H9 (cell line): ENCODE data around the gene GPR87. TPM values are rescaled to one million over a fixed set of nuclear protein-coding genes. Genes with fewer than 3 reads are reported as not detected.

Experiments used
- DNase-seq: peaks from one replicate; pipeline ENCODE4 v3.0.0-alpha.2; 2017
- H2AFZ ChIP-seq: one replicate; pipeline ENCODE4 v1.6.1; 2013; ENCODE audit warnings: mild to moderate bottlenecking, low read length, control low read depth, moderate library complexity
- H2AK5ac ChIP-seq: 2 replicates; pipeline ENCODE4 v1.6.1; 2013; ENCODE audit warnings: low read length, control low read depth, mixed read lengths; ENCODE audit not compliant: insufficient read length
- H2BK120ac ChIP-seq: one replicate; pipeline ENCODE4 v1.6.1; 2013; ENCODE audit warnings: low read depth, mild to moderate bottlenecking, low read length, control low read depth, inconsistent platforms; ENCODE audit not compliant: poor library complexity, severe bottlenecking
- H2BK12ac ChIP-seq: 2 replicates; pipeline ENCODE4 v1.6.1; 2013; ENCODE audit warnings: low read length, control low read depth, mixed read lengths, low read depth; ENCODE audit not compliant: insufficient read length
- H2BK15ac ChIP-seq: 2 replicates; pipeline ENCODE4 v1.6.1; 2013; ENCODE audit warnings: low read depth, low read length, control low read depth
- H2BK20ac ChIP-seq: one replicate; pipeline ENCODE4 v1.6.1; 2013; ENCODE audit warnings: low read depth, mild to moderate bottlenecking, low read length, control low read depth, inconsistent platforms; ENCODE audit not compliant: poor library complexity, severe bottlenecking
- H2BK5ac ChIP-seq: 2 replicates; pipeline ENCODE4 v1.6.1; 2013; ENCODE audit warnings: low read length, control low read depth, mixed read lengths; ENCODE audit not compliant: insufficient read length
- H3K14ac ChIP-seq: 2 replicates; pipeline ENCODE4 v1.6.1; 2013; ENCODE audit warnings: low read length, control low read depth; ENCODE audit not compliant: insufficient read depth
- H3K18ac ChIP-seq: 2 replicates; pipeline ENCODE4 v1.6.1; 2013; ENCODE audit warnings: low read depth, mild to moderate bottlenecking, mixed read lengths, low read length, control low read depth; ENCODE audit not compliant: insufficient read length
- H3K23ac ChIP-seq: 2 replicates; pipeline ENCODE4 v1.6.1; 2013; ENCODE audit warnings: low read length, control low read depth, mixed read lengths, low read depth; ENCODE audit not compliant: insufficient read length
- H3K23me2 ChIP-seq: 2 replicates; pipeline ENCODE4 v1.6.1; 2013; ENCODE audit warnings: low read depth, mild to moderate bottlenecking, mixed read lengths, low read length, control low read depth; ENCODE audit not compliant: insufficient read length, poor library complexity, severe bottlenecking
- H3K27ac ChIP-seq: 2 replicates; pipeline ENCODE4 v1.5.1; 2013; ENCODE audit warnings: low read length, control low read depth, mixed read lengths, low read depth; ENCODE audit not compliant: insufficient read length
- H3K27me3 ChIP-seq: 2 replicates; pipeline ENCODE4 v1.6.1; 2013; ENCODE audit warnings: low read length, control low read depth, inconsistent platforms; ENCODE audit not compliant: insufficient read depth
- H3K4ac ChIP-seq: 2 replicates; pipeline ENCODE4 v1.6.1; 2013; ENCODE audit warnings: low read depth, mild to moderate bottlenecking, control low read depth, inconsistent platforms, low read length, moderate library complexity
- H3K4me1 ChIP-seq: 2 replicates; pipeline ENCODE4 v1.6.1; 2013; ENCODE audit warnings: low read length, control low read depth, inconsistent platforms; ENCODE audit not compliant: insufficient read depth
- H3K4me2 ChIP-seq: 2 replicates; pipeline ENCODE4 v1.6.1; 2013; ENCODE audit warnings: low read length, control low read depth, mixed read lengths; ENCODE audit not compliant: insufficient read length, insufficient read depth
- H3K56ac ChIP-seq: 2 replicates; pipeline ENCODE4 v1.6.1; 2013; ENCODE audit warnings: low read depth, mild to moderate bottlenecking, mixed read lengths, low read length, control low read depth; ENCODE audit not compliant: insufficient read length
- H3K79me1 ChIP-seq: 2 replicates; pipeline ENCODE4 v1.6.1; 2013; ENCODE audit warnings: low read depth, mild to moderate bottlenecking, moderate library complexity, low read length, control low read depth, inconsistent platforms; ENCODE audit not compliant: insufficient read depth, poor library complexity, severe bottlenecking
- H3K79me2 ChIP-seq: 2 replicates; pipeline ENCODE4 v1.6.1; 2013; ENCODE audit warnings: low read length, control low read depth, inconsistent platforms; ENCODE audit not compliant: insufficient read depth
- H3K9ac ChIP-seq: 2 replicates; pipeline ENCODE4 v1.6.1; 2013; ENCODE audit warnings: low read length, control low read depth, mixed read lengths; ENCODE audit not compliant: insufficient read length; ENCODE audit errors: extremely low read depth
- H3K9me3 ChIP-seq: one replicate; pipeline ENCODE4 v1.6.1; 2013; ENCODE audit warnings: low read depth, low read length, inconsistent platforms; ENCODE audit not compliant: control insufficient read depth
- H3T11ph ChIP-seq: one replicate; pipeline ENCODE4 v1.6.1; 2013; ENCODE audit warnings: mild to moderate bottlenecking, low read length, control low read depth, inconsistent platforms
- H4K20me1 ChIP-seq: one replicate; pipeline ENCODE4 v1.6.1; 2013; ENCODE audit not compliant: control insufficient read depth, insufficient read length, insufficient read depth
- H4K5ac ChIP-seq: 2 replicates; pipeline ENCODE4 v1.6.1; 2013; ENCODE audit warnings: low read depth, mild to moderate bottlenecking, mixed read lengths, low read length, control low read depth; ENCODE audit not compliant: insufficient read length
- H4K8ac ChIP-seq: replicated peaks from 2 replicates; pipeline ENCODE4 v1.6.1; 2013; ENCODE audit warnings: low read length, control low read depth, mixed read lengths, low read depth; ENCODE audit not compliant: insufficient read length
- H4K91ac ChIP-seq: 2 replicates; pipeline ENCODE4 v1.6.1; 2013; ENCODE audit warnings: low read depth, mild to moderate bottlenecking, moderate library complexity, mixed read lengths, low read length, control low read depth; ENCODE audit not compliant: insufficient read length
- H3K27ac Mint-ChIP-seq, 3 experiments: 2 replicates in 2 of 3; 3 replicates in 1 of 3; pipeline ENCODE4 v1.8.0; 2020 to 2021; ENCODE audit warnings: mixed read lengths in 3 of 3, mild to moderate bottlenecking in 1 of 3, moderate library complexity in 1 of 3
- H3K27me3 Mint-ChIP-seq: 2 replicates; pipeline ENCODE4 v1.8.0; 2021; ENCODE audit warnings: low read depth, mild to moderate bottlenecking, moderate library complexity, mixed read lengths
- H3K36me3 Mint-ChIP-seq, 3 experiments: 2 replicates in 2 of 3; 3 replicates in 1 of 3; pipeline ENCODE4 v1.8.0; 2020 to 2021; ENCODE audit warnings: low read depth in 3 of 3, mixed read lengths in 3 of 3; ENCODE audit not compliant: insufficient read depth in 1 of 3
- H3K4me1 Mint-ChIP-seq, 2 experiments: 2 replicates each; pipeline ENCODE4 v1.8.0; 2020; ENCODE audit warnings: mixed read lengths in 2 of 2
- H3K4me3 Mint-ChIP-seq, 2 experiments: 2 replicates in 1 of 2; 3 replicates in 1 of 2; pipeline ENCODE4 v1.8.0; 2020 to 2021; ENCODE audit warnings: mild to moderate bottlenecking in 2 of 2, mixed read lengths in 2 of 2, moderate library complexity in 1 of 2
- H3K9me3 Mint-ChIP-seq, 2 experiments: 2 replicates in 1 of 2; 3 replicates in 1 of 2; pipeline ENCODE4 v1.8.0; 2020; ENCODE audit warnings: mild to moderate bottlenecking in 2 of 2, mixed read lengths in 2 of 2, moderate library complexity in 1 of 2
- CTCF ChIP-seq: fragments of 200-600 bp; sonication (generic); conservative IDR thresholded peaks from 3 replicates; pipeline ENCODE4 v1.8.0; 2021; ENCODE audit warnings: antibody characterized with exemption, mild to moderate bottlenecking
- WGBS: extraction: QIAGEN DNeasy Blood & Tissue Kit; methylation state at CpG from one replicate; pipeline ENCODE4 v1.1.7; 2013; ENCODE audit warnings: missing lambda C conversion rate, low lambda C conversion rate, mixed read lengths; ENCODE audit not compliant: insufficient read length; ENCODE audit errors: extremely low coverage; 5-methylcytosine and 5-hydroxymethylcytosine counted together
- total RNA-seq: library from RNA; stranded (reverse); gene quantifications from 2 replicates; pipeline ENCODE4 v1.2.1, GENCODE V29; 2021

GPR87 gene
- total RNA-seq, 1 experiment from 2014 or later = 0.33 TPM

DNA sequence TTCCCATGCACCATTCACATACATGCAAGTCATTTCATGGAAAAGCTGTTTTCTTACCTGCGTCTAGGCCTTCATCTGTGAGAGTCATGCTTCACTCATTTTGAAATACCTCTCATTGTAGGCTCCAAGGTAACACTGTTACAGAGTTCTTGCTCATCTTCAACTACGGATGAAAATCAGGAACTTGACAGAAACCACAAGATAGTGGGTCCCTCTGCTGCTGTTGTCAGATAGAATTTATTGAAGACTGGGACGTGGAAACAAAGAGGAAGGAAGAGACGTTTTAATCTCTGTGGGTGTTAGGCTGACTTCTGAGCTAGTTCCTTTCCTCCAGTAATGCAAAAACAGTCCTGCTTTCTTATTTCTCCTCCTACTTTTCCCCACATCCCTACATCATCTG lies 38.4 kb downstream of the GPR87 start, which contains the start of gene P2RY14:
Gene P2RY14, minus strand, starts transcription at position 313 of the 400 bp plus-strand sequence. CDS start 64,226 bp downstream, outside the sequence.
- Histone ChIP-seq H2BK12ac (no peak within 1 kb of the TSS), H2BK15ac (no peak within 1 kb of the TSS), H3K9me3 (no peaks in the 10 kb centered on the region), H3K4me2 (no peak within 1 kb of the TSS), H3K23me2 (no peaks in the 10 kb centered on the region), H2BK5ac (no peak within 1 kb of the TSS), H4K91ac (no peak within 1 kb of the TSS), H3K18ac (no peak within 1 kb of the TSS), H4K8ac (no peak within 1 kb of the TSS), H3K4ac (no peak within 1 kb of the TSS), H3K79me2 (no peaks in the 10 kb centered on the region), H3K4me1 (no peaks in the 10 kb centered on the region; the same call in 1 of the 2 replicates), H2BK120ac (no peak within 1 kb of the TSS), H4K5ac (no peak within 1 kb of the TSS), H2BK20ac (no peak within 1 kb of the TSS), H4K20me1 (no peaks in the 10 kb centered on the region), H2AK5ac (no peak within 1 kb of the TSS), H3K56ac (no peak within 1 kb of the TSS), H3K23ac (no peak within 1 kb of the TSS), H3T11ph (no peak within 1 kb of the TSS), H3K9ac (no peak within 1 kb of the TSS), H2AFZ (no peak within 1 kb of the TSS), H3K14ac (no peak within 1 kb of the TSS), H3K27ac (no peak within 1 kb of the TSS), H3K27me3 (no peaks in the 10 kb centered on the region), H3K79me1 (peaks cover 3% of the 10 kb centered on the region)
- no peaks in the 10 kb centered on the region for H3K9me3 Mint-ChIP-seq
- H3K36me3 Mint-ChIP-seq = no peaks in the 10 kb centered on the region
- H3K27ac Mint-ChIP-seq = peak within 1 kb of the TSS in 2 of 3 experiments; percentile 30 to 36; a peak in 1 of 7 replicates
- TF ChIP-seq CTCF = no peak
- no peaks in the 10 kb centered on the region for H3K27me3 Mint-ChIP-seq
- no CpG with 5 or more reads among the region's 4 CpGs for WGBS
- H3K4me3 Mint-ChIP-seq = no peak within 1 kb of the TSS
- no peak for DNase-seq
- peaks cover 4 to 8% of the 10 kb centered on the region in 2 experiments; a peak in 3 of 4 replicates for H3K4me1 Mint-ChIP-seq
